Peyer's patch (tissue), 4 donors: ENCODE measurements around the gene GOLGA1. TPM values are rescaled to one million over a fixed set of nuclear protein-coding genes. Genes with fewer than 3 reads are reported as not detected.
A peak's percentile ranks its signal among the peaks of the same experiment; 100 is the strongest.
"Not testable (repeated sequence)": the region's sequence is repeated elsewhere in the genome, so short reads cannot be mapped to it uniquely, and the experiment has no call there.

Experiments
- DNase-seq, 3 donors: peaks; one replicate each; pipeline ENCODE4 v3.0.0-alpha.2; 2017 to 2019
- H3K27ac ChIP-seq, 4 donors: fragments of 200-600 bp; sonication (generic); one replicate each; pipeline ENCODE4 v1.5.1; 2016 to 2019
- H3K27me3 ChIP-seq, 2 donors: fragments of 200-600 bp; sonication (generic); one replicate each; pipeline ENCODE4 v1.5.1; 2019
- H3K36me3 ChIP-seq, 3 donors: fragments of 200-600 bp; sonication (generic); one replicate each; pipeline ENCODE4 v1.5.1; 2016 to 2019
- H3K4me1 ChIP-seq, 4 donors: fragments of 200-600 bp; sonication (generic); one replicate each; pipeline ENCODE4 v1.5.1; 2016 to 2019
- H3K4me3 ChIP-seq, 4 donors: fragments of 200-600 bp; sonication (generic); 1 replicate in 3 of 4; 2 replicates in 1 of 4; pipeline ENCODE4 v1.5.1; 2016 to 2019; ENCODE audit warnings: mild to moderate bottlenecking in 1 of 4
- H3K9me3 ChIP-seq, 4 donors: fragments of 200-600 bp; sonication (generic); one replicate each; pipeline ENCODE4 v1.5.1; 2016 to 2019; ENCODE audit warnings: mild to moderate bottlenecking in 1 of 4
- CTCF ChIP-seq, 6 experiments: fragments of 450-650 bp in 4 of 6; fragments of 200-600 bp in 2 of 6; sonication (generic) in 1 of 6; IDR thresholded peaks; one replicate each; pipeline ENCODE4 v1.5.1; 2017 to 2019; ENCODE audit warnings: antibody characterized with exemption in 6 of 6, mild to moderate bottlenecking in 3 of 6, moderate library complexity in 1 of 6
- POLR2A ChIP-seq, 2 donors: fragments of 450-650 bp; IDR thresholded peaks; one replicate each; pipeline ENCODE4 v1.5.1; 2017; ENCODE audit warnings: antibody characterized with exemption in 2 of 2, mild to moderate bottlenecking in 2 of 2, moderate library complexity in 2 of 2
- total RNA-seq, 4 donors: library from RNA; depleted of rRNA; stranded (reverse); fragments of >200 nt; gene quantifications; one replicate each; pipeline ENCODE4 v1.1.0, GENCODE V29; 2016

GOLGA1 gene
- total RNA-seq, 4 donors from 2014 or later = 27.0 to 52.8 (median 37.3) TPM

GRCh38 chr9:124844291-124844690, 96.6 kb downstream of the GOLGA1 start:
- no peak for TF ChIP-seq CTCF (IDR thresholded peaks at IDR 0.05)
- no peak for TF ChIP-seq POLR2A (IDR thresholded peaks at IDR 0.05)
- Histone ChIP-seq H3K27ac (no peak overlapping the region), H3K4me3 (no peak overlapping the region), H3K36me3 (no peaks in the 10 kb centered on the region), H3K9me3 (no peaks in the 10 kb centered on the region), H3K4me1 (no peaks in the 10 kb centered on the region), H3K27me3 (no peaks in the 10 kb centered on the region)
- DNase-seq = no peak

DNA sequence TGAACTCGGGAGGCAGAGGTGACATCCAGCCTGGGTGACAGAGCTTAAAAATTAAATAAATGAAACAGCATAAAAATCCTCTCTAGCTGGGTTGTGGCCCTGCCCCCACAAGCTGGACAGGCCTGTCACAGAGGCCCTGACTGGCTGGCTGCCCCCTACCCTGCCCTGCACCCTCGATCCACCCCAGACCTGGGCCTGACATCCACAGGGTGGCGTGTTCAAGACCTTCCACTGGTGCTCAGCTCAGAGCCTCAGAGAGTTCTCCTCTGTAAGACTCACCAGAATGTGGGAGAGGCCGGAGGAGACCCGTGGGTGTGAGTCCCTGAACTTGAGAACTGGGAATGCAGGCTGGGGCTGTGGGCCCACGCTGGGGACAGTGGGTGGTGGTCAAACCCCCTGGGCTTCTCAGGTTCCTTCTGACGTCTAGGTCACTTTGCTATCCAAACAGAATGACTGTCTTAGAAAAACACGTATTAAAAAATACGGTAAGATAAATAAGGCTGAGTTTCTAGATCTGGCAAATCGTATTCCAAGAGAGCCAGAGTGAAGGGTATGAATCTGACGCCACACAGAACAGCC, 97.3 kb downstream of the GOLGA1 start:
- H3K9me3 ChIP-seq = no peaks in the 10 kb centered on the region
- TF ChIP-seq CTCF (IDR thresholded peaks at IDR 0.05) (no peak), POLR2A (IDR thresholded peaks at IDR 0.05) (no peak)
- no peak overlapping the region for H3K4me3 ChIP-seq
- no peak overlapping the region for H3K27ac ChIP-seq
- H3K36me3 ChIP-seq = no peaks in the 10 kb centered on the region
- H3K27me3 ChIP-seq = no peaks in the 10 kb centered on the region
- no peak for DNase-seq
- H3K4me1 ChIP-seq = no peaks in the 10 kb centered on the region

GRCh38 chr9:124841075-124841821, 99.6 kb downstream of the GOLGA1 start:
- DNase-seq = no peak
- no peaks in the 10 kb centered on the region for H3K9me3 ChIP-seq
- TF ChIP-seq CTCF (IDR thresholded peaks at IDR 0.05) = no peak
- no peak for TF ChIP-seq POLR2A (IDR thresholded peaks at IDR 0.05)
- H3K4me3 ChIP-seq = no peak overlapping the region
- H3K27ac ChIP-seq = no peak overlapping the region
- H3K27me3 ChIP-seq = no peaks in the 10 kb centered on the region
- H3K4me1 ChIP-seq = no peaks in the 10 kb centered on the region
- no peaks in the 10 kb centered on the region for H3K36me3 ChIP-seq

DNA sequence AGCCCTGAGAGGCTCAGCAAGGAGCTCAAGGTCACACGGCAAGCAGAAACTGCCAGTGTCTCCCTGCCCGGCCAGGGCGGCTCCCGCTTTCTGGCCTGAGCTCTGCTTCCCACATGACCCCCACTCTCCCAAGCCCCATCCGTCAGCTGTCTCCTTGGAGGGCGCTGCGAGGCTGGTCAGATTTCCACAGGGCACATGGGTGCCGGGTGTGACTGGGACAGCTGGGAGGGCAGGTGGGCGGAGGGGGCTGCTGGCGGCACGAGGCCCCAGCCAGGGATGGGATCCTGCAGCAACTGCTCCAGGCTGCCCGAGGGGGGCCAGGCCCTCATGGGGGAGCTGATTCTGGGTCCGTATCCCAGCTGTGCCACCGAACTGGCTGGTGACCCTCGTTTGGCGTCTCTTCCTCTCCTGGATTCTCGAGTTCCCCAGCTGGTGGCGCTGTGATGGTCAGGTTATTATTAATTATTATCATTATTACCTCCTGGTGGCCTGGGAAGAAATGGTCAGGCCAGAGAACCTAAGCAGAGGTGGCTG, 100.5 kb downstream of the GOLGA1 start:
- DNase-seq = no peak
- Histone ChIP-seq H3K27ac (no peak overlapping the region), H3K27me3 (no peaks in the 10 kb centered on the region), H3K36me3 (no peaks in the 10 kb centered on the region), H3K9me3 (no peaks in the 10 kb centered on the region), H3K4me3 (no peak overlapping the region), H3K4me1 (peaks cover 0 to 2% (median 0%) of the 10 kb centered on the region in 4 donors)
- TF ChIP-seq POLR2A (IDR thresholded peaks at IDR 0.05) = no peak
- TF ChIP-seq CTCF (IDR thresholded peaks at IDR 0.05) = no peak

DNA sequence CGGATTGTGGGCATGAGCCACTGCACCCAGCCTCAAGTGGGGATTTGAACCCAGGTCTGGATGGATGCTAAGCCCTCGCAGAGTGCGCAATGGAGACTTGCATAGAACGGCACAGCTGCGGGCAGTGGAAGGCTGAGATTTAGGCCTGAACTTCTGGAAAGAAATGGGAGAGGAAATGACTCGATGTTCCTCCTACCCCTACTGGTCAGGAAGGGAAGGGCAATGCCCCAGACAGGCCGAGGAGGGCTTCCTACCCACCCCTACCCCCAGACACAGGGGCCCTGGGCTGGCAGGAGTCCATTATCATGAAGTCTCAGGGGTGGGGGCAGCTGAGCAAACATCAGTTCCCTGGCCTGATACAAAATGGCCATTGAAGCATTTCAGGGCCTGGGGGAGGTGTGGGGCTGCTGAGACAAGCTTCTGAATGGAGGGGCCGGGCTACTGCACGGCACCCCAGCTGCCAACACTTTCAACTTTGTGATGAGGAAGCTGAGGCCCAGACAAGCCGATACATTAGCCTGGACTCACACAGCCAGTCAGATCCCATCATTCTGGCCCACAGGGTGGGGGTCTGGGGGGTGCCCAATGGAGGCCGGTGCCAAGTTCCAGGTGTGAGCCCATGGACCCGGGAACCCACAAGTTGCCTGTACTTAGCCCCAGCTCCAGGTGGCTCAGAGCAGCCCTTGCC, 101.1 kb downstream of the GOLGA1 start:
- no peaks in the 10 kb centered on the region for H3K27me3 ChIP-seq
- no peak for DNase-seq
- H3K27ac ChIP-seq = no peak overlapping the region
- H3K4me3 ChIP-seq = no peak overlapping the region
- no peaks in the 10 kb centered on the region for H3K9me3 ChIP-seq
- no peaks in the 10 kb centered on the region for H3K36me3 ChIP-seq
- TF ChIP-seq CTCF (IDR thresholded peaks at IDR 0.05) (peak in 4 of 6 experiments; percentile 9 to 29 (median 21)), POLR2A (IDR thresholded peaks at IDR 0.05) (no peak)
- peaks cover 0 to 8% (median 0%) of the 10 kb centered on the region in 4 donors for H3K4me1 ChIP-seq

DNA sequence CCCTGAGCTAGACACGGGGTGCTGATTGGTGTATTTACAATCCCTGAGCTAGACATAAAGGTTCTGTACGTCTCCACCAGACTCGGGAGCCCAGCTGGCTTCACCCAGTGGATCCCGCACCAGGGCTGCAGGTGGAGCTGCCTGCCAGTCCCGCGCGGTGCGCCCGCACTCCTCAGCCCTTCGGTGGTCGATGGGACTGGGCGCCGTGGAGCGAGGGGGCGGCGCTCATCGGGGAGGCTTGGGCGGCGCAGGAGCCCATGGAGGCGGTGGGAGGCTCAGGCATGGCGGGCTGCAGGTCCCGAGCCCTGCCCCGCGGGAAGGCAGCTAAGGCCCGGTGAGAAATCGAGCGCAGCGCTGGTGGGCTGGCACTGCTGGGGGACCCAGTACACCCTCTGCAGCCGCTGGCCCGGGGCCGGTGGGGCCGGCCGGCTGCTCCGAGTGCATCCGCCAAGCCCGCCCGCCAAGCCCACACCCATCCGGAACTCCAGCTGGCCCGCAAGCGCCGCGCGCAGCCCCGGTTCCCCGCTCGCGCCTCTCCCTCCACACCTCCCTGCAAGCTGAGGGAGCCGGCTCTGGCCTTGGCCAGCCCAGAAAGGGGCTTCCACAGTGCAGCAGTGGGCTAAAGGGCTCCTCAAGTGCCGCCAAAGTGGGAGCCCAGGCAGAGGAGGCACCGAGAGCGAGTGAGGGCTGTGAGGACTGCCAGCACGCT, 102.2 kb downstream of the GOLGA1 start:
- not testable (repeated sequence) for H3K27ac ChIP-seq, H3K36me3 ChIP-seq, DNase-seq, H3K27me3 ChIP-seq, H3K9me3 ChIP-seq
- Histone ChIP-seq H3K4me3 (peak overlapping the region in 2 of 4 donors; percentile 22 to 32), H3K4me1 (peaks cover 0 to 13% (median 0%) of the 10 kb centered on the region in 4 donors)

- not testable (repeated sequence) for H3K4me3 ChIP-seq, H3K9me3 ChIP-seq, H3K36me3 ChIP-seq, H3K27ac ChIP-seq, H3K27me3 ChIP-seq, DNase-seq
- H3K4me1 ChIP-seq = peaks cover 0 to 13% (median 0%) of the 10 kb centered on the region in 4 donors
Measured at GRCh38 chr9:124838132-124838531, 102.8 kb downstream of the GOLGA1 start.
